SK-N-MC (cell line): ENCODE data around the gene KCNE4.

Source experiments
- EZH2 ChIP-seq: fragments of 200-600 bp; sonication (generic); IDR thresholded peaks from one replicate; pipeline ENCODE4 v1.6.1; 2017; ENCODE audit warnings: antibody characterized with exemption
- POLR2AphosphoS5 ChIP-seq: IDR thresholded peaks from 2 replicates; pipeline ENCODE4 v1.6.1; 2012; ENCODE audit warnings: mild to moderate bottlenecking, low read depth, low read length, borderline replicate concordance

- TF ChIP-seq POLR2AphosphoS5: no peak
- TF ChIP-seq EZH2: no peak
Measured at GRCh38 chr2:223026357-223027110, 25.5 kb upstream of the KCNE4 start.
